Activated gamma-delta T cell (primary cell): ENCODE measurements around the gene TOB1.
"Not testable (repeated sequence)": the region's sequence is repeated elsewhere in the genome, so short reads cannot be mapped to it uniquely, and the experiment has no call there.

Experiments used
- DNase-seq: peaks from one replicate; lab custom pipeline; 2025; lab: John Stamatoyannopoulos, UW

TOB1 gene

DNA sequence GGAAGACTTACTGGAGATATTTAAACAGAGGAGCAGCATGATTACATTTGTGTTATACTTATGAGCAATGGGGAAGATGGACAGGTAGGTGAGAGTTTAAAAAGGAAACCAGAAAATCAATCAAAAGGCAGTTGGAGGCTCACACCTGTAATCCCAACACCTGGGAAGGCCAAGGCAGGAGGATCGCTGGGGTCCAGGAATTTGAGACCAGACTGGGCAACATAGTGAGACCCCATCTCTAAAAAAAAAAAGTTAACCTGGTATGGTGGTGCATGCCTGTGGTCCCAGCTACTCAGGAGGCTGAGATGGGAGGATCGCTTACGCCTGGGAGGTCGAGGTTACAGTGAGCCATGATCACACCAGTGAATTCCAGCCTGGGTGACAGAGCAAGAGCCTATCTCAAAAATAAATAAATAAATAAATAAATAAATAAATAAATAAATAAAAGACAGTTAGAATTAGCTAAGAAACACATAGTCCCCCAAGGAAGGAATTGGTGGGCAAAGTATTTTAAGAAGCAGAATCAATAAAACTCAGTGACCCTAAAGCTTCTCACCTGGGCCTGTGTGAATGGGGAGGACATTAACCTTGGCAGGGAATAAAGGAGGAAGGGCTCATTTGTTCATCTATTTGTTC, 32.3 kb upstream of the TOB1 start:
- DNase-seq: no peak

DNA sequence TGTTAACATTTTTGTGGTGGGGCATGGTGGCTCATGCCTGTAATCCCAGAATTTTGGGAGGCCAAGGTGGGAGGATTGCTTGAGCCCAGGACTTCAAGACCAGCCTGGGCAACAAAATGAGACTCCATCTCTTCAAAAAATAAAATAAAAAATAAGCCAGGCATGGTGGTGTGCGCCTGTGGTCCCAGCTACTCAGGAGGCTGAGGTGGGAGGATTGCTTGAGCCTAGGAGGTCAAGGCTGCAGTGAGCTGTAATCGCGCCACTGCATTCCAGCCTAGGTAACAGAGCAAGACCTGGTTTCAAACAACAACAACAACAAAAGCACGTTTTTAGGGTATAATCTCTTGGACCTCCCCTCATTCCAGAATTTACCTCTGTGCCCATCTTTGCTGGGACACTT, 28.4 kb upstream of the TOB1 start:
- not testable (repeated sequence) for DNase-seq

- DNase-seq: no peak
Measured at GRCh38 chr17:50893183-50893993, 27.2 kb upstream of the TOB1 start.

- DNase-seq: no peak
Measured at GRCh38 chr17:50892101-50892776, 26.1 kb upstream of the TOB1 start.

GRCh38 chr17:50891577-50891989, 25.4 kb upstream of the TOB1 start:
- DNase-seq: no peak

- no peak for DNase-seq
Measured at GRCh38 chr17:50890675-50891516, 24.7 kb upstream of the TOB1 start.

DNA sequence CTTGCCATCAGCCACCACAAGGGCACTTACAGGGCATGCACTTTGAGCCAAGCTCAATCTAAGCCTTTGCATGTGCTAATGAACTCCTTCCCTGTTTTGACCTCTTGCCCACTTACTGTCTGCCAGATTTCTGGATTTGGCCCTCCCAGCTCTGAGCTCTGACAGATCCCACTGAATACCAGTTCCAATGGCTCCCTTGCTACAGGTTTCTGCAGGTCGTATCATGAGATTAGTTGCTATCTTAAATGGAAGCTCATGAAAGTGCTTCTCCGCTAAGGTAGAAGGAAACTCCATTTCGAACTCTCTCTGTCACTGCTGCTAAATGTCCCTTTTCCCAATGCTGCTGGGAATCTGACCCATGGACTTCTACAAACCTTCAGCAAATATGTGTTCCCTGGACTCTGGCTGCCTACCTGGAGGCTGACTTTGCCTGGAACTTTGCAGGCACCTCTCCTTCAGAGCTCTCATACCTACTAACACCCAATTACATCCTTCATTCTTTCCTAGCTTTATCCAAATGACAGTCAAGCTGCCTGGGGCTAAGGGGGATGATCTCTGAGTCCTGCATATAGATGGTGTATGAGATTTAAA, 23.5 kb upstream of the TOB1 start:
- no peak for DNase-seq

DNA sequence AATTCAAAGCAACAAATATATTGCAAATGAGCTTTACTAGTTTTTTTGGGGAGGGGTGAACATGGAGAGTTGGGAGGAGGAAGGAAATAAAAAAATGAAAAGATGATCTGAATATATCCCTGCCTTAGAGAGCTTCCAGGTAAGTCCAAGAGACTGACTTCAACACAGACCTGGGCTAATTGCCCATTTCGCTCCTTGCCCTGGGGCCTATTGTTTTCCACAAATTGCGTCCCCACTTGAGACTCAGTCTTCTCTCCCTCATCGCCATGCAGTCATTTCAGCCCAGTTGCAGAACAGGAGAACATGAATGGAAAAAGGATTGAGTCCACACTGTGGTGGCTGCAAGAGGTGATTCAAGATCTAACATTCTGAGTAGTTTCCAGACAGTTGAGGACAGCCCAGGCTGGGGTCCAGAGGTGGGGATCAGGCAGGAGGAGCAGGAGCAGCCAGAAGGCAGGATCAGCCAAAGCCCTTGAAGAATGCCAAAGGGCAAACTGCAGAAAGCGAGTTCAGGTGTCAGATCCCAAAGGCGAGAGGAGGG, 21.6 kb upstream of the TOB1 start:
- DNase-seq: no peak

- no peak for DNase-seq
Measured at GRCh38 chr17:50884439-50885311, 18.5 kb upstream of the TOB1 start.

DNA sequence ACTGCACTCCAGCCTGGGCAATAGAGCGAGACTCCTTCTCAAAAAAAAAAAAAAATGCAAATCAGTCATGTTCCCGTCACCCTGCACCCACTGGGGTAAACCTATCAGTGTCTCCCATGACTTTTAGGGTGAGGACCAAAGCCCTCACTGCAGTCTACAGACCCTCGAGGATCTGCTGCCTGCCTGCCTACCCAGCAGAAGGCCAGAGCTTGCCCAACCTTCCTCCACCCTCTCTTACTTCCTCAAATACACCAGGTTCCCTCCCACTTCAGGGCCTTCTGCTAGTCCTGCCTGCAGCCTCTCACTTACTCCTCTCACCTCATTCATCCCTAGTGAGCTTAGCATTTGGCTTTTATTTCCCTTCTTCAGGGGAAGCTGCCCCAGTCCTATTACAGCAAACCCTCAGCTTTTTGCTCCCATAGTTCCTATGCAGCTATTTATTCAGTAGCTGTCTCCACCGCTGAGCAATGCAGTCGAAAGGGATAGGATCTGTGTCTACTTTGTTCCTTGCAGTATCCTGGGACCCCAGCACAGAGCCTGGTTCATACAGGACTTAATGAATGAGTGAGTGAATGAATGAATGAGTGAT, 17.8 kb upstream of the TOB1 start:
- no peak for DNase-seq

GRCh38 chr17:50882851-50883250, 16.7 kb upstream of the TOB1 start:
- DNase-seq: no peak

DNA sequence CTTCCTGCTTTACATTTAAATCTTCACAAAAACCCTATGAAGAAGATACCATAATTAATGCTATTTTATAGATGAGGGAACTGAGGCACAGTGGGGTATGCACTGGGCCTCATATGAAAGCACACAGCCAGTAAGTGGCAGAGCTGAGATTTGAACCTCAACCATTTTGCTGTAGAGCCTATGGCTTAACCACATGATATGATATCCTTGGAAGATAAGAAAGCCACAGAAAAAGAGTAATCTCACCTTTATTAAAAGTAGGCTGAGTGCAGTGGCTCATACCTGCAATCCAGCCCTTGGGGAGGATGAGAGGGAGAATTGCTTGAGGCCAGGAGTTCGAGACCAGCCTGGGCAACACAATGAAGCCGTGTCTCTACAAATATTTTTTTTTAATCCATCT, 15.0 kb upstream of the TOB1 start:
- no peak for DNase-seq

DNA sequence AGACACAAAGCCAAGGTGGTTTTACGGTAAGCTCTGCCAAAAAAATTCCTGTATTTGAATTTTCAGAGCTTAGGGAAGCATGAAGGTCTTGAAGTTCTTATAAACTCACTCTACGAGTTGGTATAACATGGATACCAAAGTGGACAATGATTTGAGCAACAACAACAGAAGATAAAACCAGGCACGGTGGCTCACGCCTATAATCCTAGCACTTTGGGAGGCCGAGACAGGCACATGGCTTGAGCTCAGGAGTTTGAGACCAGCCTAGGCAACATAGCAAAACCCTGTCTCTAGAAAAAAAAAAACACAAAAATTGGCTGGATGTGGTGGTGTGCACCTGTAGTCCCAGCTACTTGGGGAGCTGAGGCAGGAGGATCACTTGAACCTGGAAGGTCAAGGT, 12.9 kb upstream of the TOB1 start:
- no peak for DNase-seq

GRCh38 chr17:50877838-50878237, 11.7 kb upstream of the TOB1 start:
- DNase-seq: no peak

DNA sequence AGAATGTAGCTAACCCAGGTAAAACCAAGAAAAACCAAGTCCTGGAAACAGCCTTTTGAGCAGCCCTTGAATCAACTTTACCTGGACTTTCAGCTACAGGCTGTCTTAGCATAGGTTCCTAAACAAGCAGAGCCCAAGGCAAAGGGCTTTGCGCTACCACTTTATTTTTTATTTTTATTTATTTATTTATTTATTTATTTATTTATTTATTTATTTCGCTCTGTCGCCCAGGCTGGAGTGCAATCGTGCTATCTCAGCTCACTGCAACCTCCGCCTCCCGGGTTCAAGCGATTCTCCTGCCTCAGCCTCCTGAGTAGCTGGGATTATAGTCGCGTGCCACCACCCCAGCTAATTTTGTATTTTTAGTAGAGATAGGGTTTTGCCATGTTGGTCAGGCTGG, 10.9 kb upstream of the TOB1 start:
- not testable (repeated sequence) for DNase-seq

- DNase-seq: no peak
Measured at GRCh38 chr17:50875074-50875473, 8.9 kb upstream of the TOB1 start.

GRCh38 chr17:50872710-50873424, 6.7 kb upstream of the TOB1 start:
- DNase-seq: no peak

GRCh38 chr17:50871898-50872297, 5.7 kb upstream of the TOB1 start:
- no peak for DNase-seq

DNA sequence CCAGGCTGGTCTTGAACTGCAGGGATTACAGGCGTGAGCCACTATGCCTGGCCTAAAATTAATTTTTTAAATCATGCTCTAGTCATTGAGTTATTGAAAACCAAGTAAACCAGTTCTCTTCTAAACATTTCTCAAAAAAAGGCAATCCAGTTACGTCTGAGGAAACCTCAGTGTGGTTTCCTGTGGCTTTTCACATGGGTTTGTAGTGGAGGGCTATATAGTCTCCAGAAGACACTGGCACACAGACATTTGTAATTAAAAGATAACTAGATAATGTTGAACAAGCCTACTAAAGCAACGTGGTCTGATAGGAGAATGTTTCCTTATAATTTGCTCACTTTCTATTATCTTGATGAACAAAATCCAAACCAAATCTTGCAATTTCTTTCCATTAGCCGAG, 5.2 kb upstream of the TOB1 start:
- no peak for DNase-seq
